Hematopoietic multipotent progenitor cell treated with erythropoietin and hydrocortisone succinate and interleukin-3 and kit ligand, for 6 days (in vitro differentiated cells): ENCODE data around the gene CDK19.
"Not testable (repeated sequence)": the region's sequence is repeated elsewhere in the genome, so short reads cannot be mapped to it uniquely, and the experiment has no call there.

Experiments used
- DNase-seq: peaks from one replicate; pipeline ENCODE4 v3.0.0-alpha.2; 2015

Gene CDK19

GRCh38 chr6:110617057-110617456 is 198.2 kb downstream of the CDK19 start:
- no peak for DNase-seq

GRCh38 chr6:110615722-110616121 is 199.5 kb downstream of the CDK19 start:
- no peak for DNase-seq

- no peak for DNase-seq
Measured at GRCh38 chr6:110614586-110614985, 200.7 kb downstream of the CDK19 start.

GRCh38 chr6:110614106-110614505 is 201.2 kb downstream of the CDK19 start:
- DNase-seq = no peak

GRCh38 chr6:110613356-110613755 is 201.9 kb downstream of the CDK19 start:
- no peak for DNase-seq

GRCh38 chr6:110612298-110612697 is 203.0 kb downstream of the CDK19 start:
- DNase-seq = no peak

- no peak for DNase-seq
Measured at GRCh38 chr6:110609101-110609500, 206.2 kb downstream of the CDK19 start.

- no peak for DNase-seq
Measured at GRCh38 chr6:110608151-110608550, 207.1 kb downstream of the CDK19 start.

GRCh38 chr6:110606151-110606550 is 209.1 kb downstream of the CDK19 start:
- no peak for DNase-seq

GRCh38 chr6:110600640-110601039 is 214.6 kb downstream of the CDK19 start:
- not testable (repeated sequence) for DNase-seq

GRCh38 chr6:110597761-110598160 is 217.5 kb downstream of the CDK19 start:
- DNase-seq = no peak

GRCh38 chr6:110596354-110596753 is 218.9 kb downstream of the CDK19 start:
- no peak for DNase-seq

GRCh38 chr6:110595112-110595511 is 220.2 kb downstream of the CDK19 start:
- no peak for DNase-seq

- DNase-seq = no peak
Measured at GRCh38 chr6:110593637-110594036, 221.6 kb downstream of the CDK19 start.

GRCh38 chr6:110592765-110593164 is 222.5 kb downstream of the CDK19 start:
- DNase-seq = no peak

GRCh38 chr6:110590821-110591351 is 224.4 kb downstream of the CDK19 start:
- peak; percentile 31 for DNase-seq

GRCh38 chr6:110589865-110590513 is 225.3 kb downstream of the CDK19 start:
- DNase-seq = no peak

GRCh38 chr6:110587328-110587727 is 227.9 kb downstream of the CDK19 start:
- no peak for DNase-seq

- DNase-seq = no peak
Measured at GRCh38 chr6:110581679-110582078, 233.6 kb downstream of the CDK19 start.

- DNase-seq = not testable (repeated sequence)
Measured at GRCh38 chr6:110577596-110578167, 237.6 kb downstream of the CDK19 start.

- DNase-seq = no peak
Measured at GRCh38 chr6:110575925-110576463, 239.3 kb downstream of the CDK19 start.

- DNase-seq = no peak
Measured at GRCh38 chr6:110574817-110575216, 240.5 kb downstream of the CDK19 start.

GRCh38 chr6:110573537-110573936 is 241.7 kb downstream of the CDK19 start:
- no peak for DNase-seq

- no peak for DNase-seq
Measured at GRCh38 chr6:110573136-110573535, 242.1 kb downstream of the CDK19 start.
